AG10803 (cell line): ENCODE data around the gene SPSB1.

Source experiments
- DNase-seq: peaks from one replicate; pipeline ENCODE4 v3.0.0; 2010; ENCODE audit warnings: low read depth
- H3K4me3 ChIP-seq: 2 replicates; pipeline ENCODE4 v1.5.1; 2011; ENCODE audit warnings: mild to moderate bottlenecking, low read length, control low read depth
- CTCF ChIP-seq: conservative IDR thresholded peaks from 2 replicates; pipeline ENCODE4 v1.5.1; 2011; ENCODE audit warnings: mild to moderate bottlenecking, low read length, control low read depth, inconsistent platforms

Gene SPSB1

GRCh38 chr1:9258629-9259028, 34.1 kb upstream of the SPSB1 start:
- DNase-seq: no peak
- H3K4me3 ChIP-seq: no peak overlapping the region
- TF ChIP-seq CTCF: no peak

GRCh38 chr1:9260059-9260766, 32.5 kb upstream of the SPSB1 start:
- DNase-seq: peak; percentile 26
- TF ChIP-seq CTCF: no peak
- no peak overlapping the region for H3K4me3 ChIP-seq

GRCh38 chr1:9261496-9261895, 31.2 kb upstream of the SPSB1 start:
- DNase-seq: no peak
- TF ChIP-seq CTCF: no peak
- no peak overlapping the region for H3K4me3 ChIP-seq

GRCh38 chr1:9262096-9262986, 30.4 kb upstream of the SPSB1 start:
- TF ChIP-seq CTCF: no peak
- no peak overlapping the region for H3K4me3 ChIP-seq
- DNase-seq: no peak

GRCh38 chr1:9263276-9263855, 29.3 kb upstream of the SPSB1 start:
- no peak overlapping the region for H3K4me3 ChIP-seq
- no peak for DNase-seq
- TF ChIP-seq CTCF: no peak

GRCh38 chr1:9263984-9264872, 28.5 kb upstream of the SPSB1 start:
- no peak overlapping the region for H3K4me3 ChIP-seq
- TF ChIP-seq CTCF: no peak
- no peak for DNase-seq
